Activated T-helper 17 cell treated with anti-CD3 and anti-CD28 coated beads, Interleukin-2, amount 50 U/mL, for 72 hours (primary cell): ENCODE results near the gene TBCE. TPM values are rescaled to one million over a fixed set of nuclear protein-coding genes. Genes with fewer than 3 reads are reported as not detected.
"Not testable (repeated sequence)": the region's sequence is repeated elsewhere in the genome, so short reads cannot be mapped to it uniquely, and the experiment has no call there.

Experiments used
- ATAC-seq: fragments of 150-1000 bp; cut with Tn5 transposase; replicated peaks from 2 replicates; pipeline ENCODE4 v1.10.0; 2021; ENCODE audit warnings: mild to moderate bottlenecking, moderate library complexity
- H3K27ac Mint-ChIP-seq: one replicate; pipeline ENCODE4 v1.8.0; 2022; ENCODE audit warnings: mixed read lengths
- H3K27me3 Mint-ChIP-seq: one replicate; pipeline ENCODE4 v1.8.0; 2022; ENCODE audit warnings: mixed read lengths
- H3K36me3 Mint-ChIP-seq: one replicate; pipeline ENCODE4 v1.8.0; 2022; ENCODE audit warnings: low read depth, mild to moderate bottlenecking, mixed read lengths
- H3K4me1 Mint-ChIP-seq: one replicate; pipeline ENCODE4 v1.8.0; 2022; ENCODE audit warnings: mixed read lengths
- H3K4me3 Mint-ChIP-seq: one replicate; pipeline ENCODE4 v1.8.0; 2022; ENCODE audit warnings: mild to moderate bottlenecking, mixed read lengths
- H3K9me3 Mint-ChIP-seq: one replicate; pipeline ENCODE4 v1.8.0; 2022; ENCODE audit warnings: mixed read lengths
- total RNA-seq, 2 donors: library from RNA; stranded (reverse); gene quantifications; one replicate each; pipeline ENCODE4 v1.2.3, GENCODE V29; 2022

The TBCE gene
- total RNA-seq, 2 donors from 2014 or later: 21.5 to 31.7 TPM

GRCh38 chr1:235469897-235470296, 102.7 kb downstream of the TBCE start:
- H3K36me3 Mint-ChIP-seq: peaks cover 19% of the 10 kb centered on the region
- not testable (repeated sequence) for H3K9me3 Mint-ChIP-seq, H3K27me3 Mint-ChIP-seq, H3K27ac Mint-ChIP-seq, H3K4me1 Mint-ChIP-seq, H3K4me3 Mint-ChIP-seq, ATAC-seq

GRCh38 chr1:235470741-235471439, 103.7 kb downstream of the TBCE start:
- Mint-ChIP-seq H3K4me3 (no peak overlapping the region), H3K4me1 (peaks cover 3% of the 10 kb centered on the region), H3K27ac (no peak overlapping the region), H3K27me3 (no peaks in the 10 kb centered on the region), H3K36me3 (peaks cover 19% of the 10 kb centered on the region), H3K9me3 (no peaks in the 10 kb centered on the region)
- no peak for ATAC-seq

- Mint-ChIP-seq H3K9me3 (no peaks in the 10 kb centered on the region), H3K27me3 (no peaks in the 10 kb centered on the region), H3K4me3 (no peak overlapping the region), H3K4me1 (peaks cover 3% of the 10 kb centered on the region), H3K27ac (no peak overlapping the region), H3K36me3 (peaks cover 32% of the 10 kb centered on the region)
- no peak for ATAC-seq
Observed at GRCh38 chr1:235473806-235474205, 106.6 kb downstream of the TBCE start.

- no peaks in the 10 kb centered on the region for H3K27me3 Mint-ChIP-seq
- H3K27ac Mint-ChIP-seq: no peak overlapping the region
- H3K4me3 Mint-ChIP-seq: no peak overlapping the region
- ATAC-seq: no peak
- H3K36me3 Mint-ChIP-seq: peaks cover 58% of the 10 kb centered on the region
- no peaks in the 10 kb centered on the region for H3K4me1 Mint-ChIP-seq
- no peaks in the 10 kb centered on the region for H3K9me3 Mint-ChIP-seq
Observed at GRCh38 chr1:235483090-235483489, 115.9 kb downstream of the TBCE start.

- no peaks in the 10 kb centered on the region for H3K4me1 Mint-ChIP-seq
Observed at GRCh38 chr1:235485558-235485957, 118.3 kb downstream of the TBCE start.

GRCh38 chr1:235486321-235486720, 119.1 kb downstream of the TBCE start:
- Mint-ChIP-seq H3K9me3 (no peaks in the 10 kb centered on the region), H3K27ac (no peak overlapping the region), H3K36me3 (peaks cover 31% of the 10 kb centered on the region), H3K4me3 (no peak overlapping the region), H3K27me3 (no peaks in the 10 kb centered on the region), H3K4me1 (no peaks in the 10 kb centered on the region)
- ATAC-seq: no peak

More at GRCh38 chr1:235485558-235485957, 118.3 kb downstream of the TBCE start:
- Mint-ChIP-seq H3K36me3 (peaks cover 37% of the 10 kb centered on the region), H3K27me3 (no peaks in the 10 kb centered on the region), H3K9me3 (no peaks in the 10 kb centered on the region), H3K4me3 (no peak overlapping the region), H3K27ac (no peak overlapping the region)
- ATAC-seq: no peak

GRCh38 chr1:235491644-235492043, 124.4 kb downstream of the TBCE start:
- H3K4me3 Mint-ChIP-seq: no peak overlapping the region
- no peaks in the 10 kb centered on the region for H3K9me3 Mint-ChIP-seq
- no peaks in the 10 kb centered on the region for H3K27me3 Mint-ChIP-seq
- peaks cover 13% of the 10 kb centered on the region for H3K4me1 Mint-ChIP-seq
- peaks cover 34% of the 10 kb centered on the region for H3K36me3 Mint-ChIP-seq
- ATAC-seq: no peak
- no peak overlapping the region for H3K27ac Mint-ChIP-seq

GRCh38 chr1:235494531-235494930, 127.3 kb downstream of the TBCE start:
- H3K4me1 Mint-ChIP-seq: peaks cover 13% of the 10 kb centered on the region
- H3K27me3 Mint-ChIP-seq: no peaks in the 10 kb centered on the region
- no peaks in the 10 kb centered on the region for H3K9me3 Mint-ChIP-seq
- peaks cover 34% of the 10 kb centered on the region for H3K36me3 Mint-ChIP-seq
- no peak overlapping the region for H3K4me3 Mint-ChIP-seq
- no peak overlapping the region for H3K27ac Mint-ChIP-seq
- no peak for ATAC-seq

GRCh38 chr1:235495030-235495429, 127.8 kb downstream of the TBCE start:
- Mint-ChIP-seq H3K9me3 (no peaks in the 10 kb centered on the region), H3K27ac (no peak overlapping the region), H3K4me3 (no peak overlapping the region), H3K36me3 (peaks cover 34% of the 10 kb centered on the region), H3K4me1 (peaks cover 13% of the 10 kb centered on the region), H3K27me3 (no peaks in the 10 kb centered on the region)
- no peak for ATAC-seq

GRCh38 chr1:235495551-235495950, 128.3 kb downstream of the TBCE start:
- no peak overlapping the region for H3K27ac Mint-ChIP-seq
- H3K4me1 Mint-ChIP-seq: peaks cover 13% of the 10 kb centered on the region
- H3K36me3 Mint-ChIP-seq: peaks cover 34% of the 10 kb centered on the region
- ATAC-seq: no peak
- H3K9me3 Mint-ChIP-seq: no peaks in the 10 kb centered on the region
- H3K27me3 Mint-ChIP-seq: no peaks in the 10 kb centered on the region
- H3K4me3 Mint-ChIP-seq: no peak overlapping the region

GRCh38 chr1:235500971-235501540, 133.8 kb downstream of the TBCE start:
- H3K27me3 Mint-ChIP-seq: no peaks in the 10 kb centered on the region
- no peak overlapping the region for H3K4me3 Mint-ChIP-seq
- peaks cover 20% of the 10 kb centered on the region for H3K4me1 Mint-ChIP-seq
- no peak for ATAC-seq
- no peak overlapping the region for H3K27ac Mint-ChIP-seq
- peaks cover 14% of the 10 kb centered on the region for H3K36me3 Mint-ChIP-seq
- H3K9me3 Mint-ChIP-seq: no peaks in the 10 kb centered on the region

Other genes starting within 250 kb of the TBCE start
- 100 to 1,000 TPM; 110 to 117 TPM for gene TOMM20, start 238.6 kb upstream of the TBCE start, total RNA-seq
- 100 to 1,000 TPM; 114 to 122 TPM for gene RBM34, start 206.2 kb upstream of the TBCE start, total RNA-seq
- gene ARID4B, start 39.2 kb upstream of the TBCE start, total RNA-seq: 10 to 100 TPM; 42.2 to 61.2 TPM
- gene GGPS1, start 38.9 kb upstream of the TBCE start, total RNA-seq: 10 to 100 TPM; 28.9 to 32.9 TPM
- 10 to 100 TPM in 1 of 2 donors, 1 to 10 TPM in 1; 9.4 to 18.1 TPM for gene B3GALNT2, start 137.0 kb downstream of the TBCE start, total RNA-seq